ENCODE measurements around the gene RB1.

RB1 gene

DNA sequence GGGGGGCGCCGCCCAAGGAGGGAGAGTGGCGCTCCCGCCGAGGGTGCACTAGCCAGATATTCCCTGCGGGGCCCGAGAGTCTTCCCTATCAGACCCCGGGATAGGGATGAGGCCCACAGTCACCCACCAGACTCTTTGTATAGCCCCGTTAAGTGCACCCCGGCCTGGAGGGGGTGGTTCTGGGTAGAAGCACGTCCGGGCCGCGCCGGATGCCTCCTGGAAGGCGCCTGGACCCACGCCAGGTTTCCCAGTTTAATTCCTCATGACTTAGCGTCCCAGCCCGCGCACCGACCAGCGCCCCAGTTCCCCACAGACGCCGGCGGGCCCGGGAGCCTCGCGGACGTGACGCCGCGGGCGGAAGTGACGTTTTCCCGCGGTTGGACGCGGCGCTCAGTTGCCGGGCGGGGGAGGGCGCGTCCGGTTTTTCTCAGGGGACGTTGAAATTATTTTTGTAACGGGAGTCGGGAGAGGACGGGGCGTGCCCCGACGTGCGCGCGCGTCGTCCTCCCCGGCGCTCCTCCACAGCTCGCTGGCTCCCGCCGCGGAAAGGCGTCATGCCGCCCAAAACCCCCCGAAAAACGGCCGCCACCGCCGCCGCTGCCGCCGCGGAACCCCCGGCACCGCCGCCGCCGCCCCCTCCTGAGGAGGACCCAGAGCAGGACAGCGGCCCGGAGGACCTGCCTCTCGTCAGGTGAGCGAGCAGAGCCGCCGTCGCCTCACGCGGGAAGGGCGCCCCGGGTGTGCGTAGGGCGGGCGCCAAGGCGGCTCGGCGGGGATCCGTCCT is at the start of gene RB1:
Gene RB1 (plus strand): TSS at position 393 of the 784 bp plus-strand sequence. CDS start 162 bp downstream, at position 555.
- peak; percentile 87 to 90 for DNase-seq (ENCODE audit: low read depth in 2 of 2)

DNA sequence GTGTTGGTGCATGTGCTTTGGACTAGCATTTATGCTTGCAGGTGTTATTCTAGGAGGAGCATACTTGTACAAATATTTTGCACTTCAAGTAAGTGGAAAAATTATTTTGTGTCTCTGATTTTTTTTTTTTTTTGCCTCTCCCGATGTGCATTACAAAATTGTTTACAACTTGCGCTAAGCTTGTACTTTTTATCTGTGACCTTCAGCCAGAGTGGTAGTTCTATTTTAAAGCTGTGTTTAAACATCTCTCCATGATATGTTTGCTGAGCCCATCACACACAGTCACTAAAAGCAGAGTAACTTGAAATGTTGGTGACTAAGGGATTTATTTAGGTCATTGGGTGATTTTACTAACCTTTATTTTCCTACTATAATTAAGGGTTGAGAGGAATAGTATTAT is 49.7 kb upstream of the RB1 start:
- no peak for DNase-seq (ENCODE audit: low read depth in 2 of 2)

DNA sequence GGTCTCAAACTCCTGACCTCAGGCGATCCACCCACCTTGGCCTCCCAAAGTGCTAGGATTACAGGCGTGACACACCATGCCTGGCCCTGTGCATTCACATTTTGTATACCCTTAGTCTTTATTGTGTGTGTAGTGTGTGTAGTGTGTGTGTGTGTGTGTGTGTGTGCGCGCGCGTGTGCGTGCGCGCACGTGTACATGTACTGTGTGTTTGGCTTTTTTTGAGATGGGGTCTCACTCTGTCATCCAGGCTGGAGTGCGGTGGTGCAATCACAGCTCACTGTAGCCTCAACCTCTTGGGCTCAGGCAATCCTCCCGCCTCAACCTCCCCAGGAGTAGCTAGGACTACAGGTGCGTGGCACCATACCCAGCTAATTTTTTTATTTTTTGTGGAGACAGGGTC is 48.5 kb upstream of the RB1 start:
- DNase-seq (ENCODE audit: low read depth in 2 of 2), result no peak

DNA sequence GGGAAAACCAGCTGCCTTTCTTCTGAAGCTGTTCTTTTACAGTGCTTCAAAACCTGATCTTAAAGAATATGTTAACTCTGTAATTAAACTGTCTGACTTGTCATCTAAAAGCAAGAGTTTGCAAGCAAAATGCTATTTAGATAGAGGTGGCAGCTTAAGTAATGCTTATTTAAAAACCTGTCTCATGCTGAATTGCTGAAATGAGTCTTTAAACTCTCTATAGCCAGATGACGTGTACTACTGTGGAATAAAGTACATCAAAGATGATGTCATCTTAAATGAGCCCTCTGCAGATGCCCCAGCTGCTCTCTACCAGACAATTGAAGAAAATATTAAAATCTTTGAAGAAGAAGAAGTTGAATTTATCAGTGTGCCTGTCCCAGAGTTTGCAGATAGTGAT is 47.6 kb upstream of the RB1 start:
- no peak for DNase-seq (ENCODE audit: low read depth in 2 of 2)

DNA sequence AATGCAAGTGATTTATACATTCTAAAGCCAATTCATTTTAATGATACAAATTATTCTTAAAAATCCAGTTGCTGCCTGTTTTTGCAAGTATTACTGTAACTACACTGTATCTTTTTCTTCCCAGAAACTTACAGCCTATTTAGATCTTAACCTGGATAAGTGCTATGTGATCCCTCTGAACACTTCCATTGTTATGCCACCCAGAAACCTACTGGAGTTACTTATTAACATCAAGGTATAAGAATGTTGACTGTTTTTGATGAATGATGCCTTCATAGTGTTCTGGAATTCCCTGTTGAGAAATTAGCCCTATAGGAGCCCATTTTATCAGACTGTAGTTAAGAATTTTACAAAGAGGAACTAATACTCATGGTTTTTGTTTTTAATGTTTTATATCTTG is 45.5 kb upstream of the RB1 start:
- DNase-seq (ENCODE audit: low read depth in 2 of 2), result no peak

DNA sequence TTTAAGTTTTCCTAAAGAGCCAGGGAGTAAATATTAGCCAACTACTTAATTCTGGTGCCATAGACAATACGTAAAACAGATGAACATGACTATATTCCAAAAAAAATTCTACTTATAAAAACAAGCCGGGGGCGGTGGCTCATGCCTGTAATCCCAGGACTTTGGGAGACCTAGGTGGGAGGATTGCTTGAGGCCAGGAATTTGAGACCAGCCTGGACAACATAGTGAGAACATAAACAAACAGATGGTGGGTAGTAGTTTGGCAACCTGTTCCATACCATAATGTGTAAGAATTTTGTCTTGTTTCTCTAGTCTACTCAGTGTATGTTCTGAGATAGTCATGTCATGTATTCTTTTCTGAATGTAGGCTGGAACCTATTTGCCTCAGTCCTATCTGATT is 45.1 kb upstream of the RB1 start:
- DNase-seq (ENCODE audit: low read depth in 2 of 2), result no peak

DNA sequence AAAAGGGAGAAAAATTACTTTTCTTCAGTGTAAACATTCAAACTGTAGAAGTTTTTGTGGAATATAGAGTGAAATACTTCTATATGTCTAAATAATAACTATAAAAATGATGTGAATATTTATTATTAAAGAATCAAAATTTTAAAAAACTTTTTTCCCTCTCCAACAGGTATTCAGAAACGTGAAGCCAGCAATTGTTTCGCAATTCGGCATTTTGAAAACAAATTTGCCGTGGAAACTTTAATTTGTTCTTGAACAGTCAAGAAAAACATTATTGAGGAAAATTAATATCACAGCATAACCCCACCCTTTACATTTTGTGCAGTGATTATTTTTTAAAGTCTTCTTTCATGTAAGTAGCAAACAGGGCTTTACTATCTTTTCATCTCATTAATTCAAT is 42.6 kb upstream of the RB1 start:
- no peak for DNase-seq (ENCODE audit: low read depth in 2 of 2)

DNA sequence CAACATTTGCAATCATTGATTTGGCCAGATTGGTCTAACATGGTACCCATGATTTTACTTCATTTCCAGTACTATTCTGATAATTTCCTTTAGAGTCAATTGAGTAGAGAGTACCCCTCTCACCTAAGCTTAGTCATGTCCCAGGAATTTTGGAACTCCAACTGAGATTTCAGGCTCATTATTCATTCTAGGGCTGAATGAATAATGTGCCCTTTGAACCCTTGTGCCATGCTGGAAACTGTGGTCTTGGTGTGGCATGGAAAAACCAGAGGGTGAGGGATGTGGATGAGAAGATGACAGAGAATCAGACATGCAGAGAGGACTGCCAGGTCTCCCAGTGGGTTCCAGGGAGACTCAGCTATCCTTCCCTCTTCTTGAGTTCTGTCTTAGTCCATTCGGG is 40.4 kb upstream of the RB1 start:
- no peak for DNase-seq (ENCODE audit: low read depth in 2 of 2)

DNA sequence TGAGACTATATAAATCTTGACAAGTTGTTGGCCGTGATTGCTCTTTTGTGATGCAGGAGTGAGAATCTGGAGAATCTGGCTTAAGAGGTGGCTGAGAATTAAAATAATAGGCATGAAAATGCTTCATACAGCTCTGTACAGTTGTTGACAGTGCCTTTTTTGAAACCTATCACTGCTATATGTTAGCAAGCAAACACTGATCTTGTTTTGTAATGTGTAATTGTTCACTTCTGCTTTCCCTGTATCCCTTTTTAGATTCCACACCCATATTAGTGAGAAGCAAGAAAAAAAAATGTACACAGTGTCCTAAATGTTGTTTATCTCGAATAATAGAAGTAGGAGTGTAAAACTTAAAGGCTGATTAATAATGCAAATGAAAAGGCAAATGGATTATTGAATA is 39.5 kb upstream of the RB1 start:
- no peak for DNase-seq (ENCODE audit: low read depth in 2 of 2)

DNA sequence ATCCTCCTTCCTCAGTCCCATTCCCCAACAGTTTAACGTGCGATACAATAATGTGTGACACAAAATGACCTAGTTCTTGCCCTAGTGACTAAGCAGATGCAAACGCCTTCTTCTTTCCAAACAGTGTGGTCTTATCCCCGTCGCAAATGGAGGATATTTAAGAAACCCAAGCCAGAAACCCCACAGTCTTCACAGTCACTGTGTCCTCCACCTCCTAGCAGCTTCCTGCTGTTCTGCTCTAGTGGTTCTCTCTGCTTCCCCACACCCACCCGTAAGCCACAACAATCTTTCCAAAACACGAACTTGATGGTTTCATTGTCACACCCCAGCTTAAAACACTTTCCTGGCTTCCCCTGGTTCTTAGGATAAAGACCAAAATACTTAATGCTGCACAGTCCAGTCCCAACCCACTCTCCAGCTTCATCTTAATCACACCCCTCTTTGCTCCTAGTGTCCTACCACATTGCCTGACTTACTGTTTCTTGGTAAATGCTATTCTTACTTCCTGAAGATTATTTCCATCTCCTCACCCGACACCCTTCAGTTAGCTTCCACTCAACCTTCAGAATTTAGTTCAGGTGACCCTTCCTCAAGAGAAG is 38.2 kb upstream of the RB1 start:
- DNase-seq (ENCODE audit: low read depth in 2 of 2), result peak in 1 of 2 donors; percentile 8

DNA sequence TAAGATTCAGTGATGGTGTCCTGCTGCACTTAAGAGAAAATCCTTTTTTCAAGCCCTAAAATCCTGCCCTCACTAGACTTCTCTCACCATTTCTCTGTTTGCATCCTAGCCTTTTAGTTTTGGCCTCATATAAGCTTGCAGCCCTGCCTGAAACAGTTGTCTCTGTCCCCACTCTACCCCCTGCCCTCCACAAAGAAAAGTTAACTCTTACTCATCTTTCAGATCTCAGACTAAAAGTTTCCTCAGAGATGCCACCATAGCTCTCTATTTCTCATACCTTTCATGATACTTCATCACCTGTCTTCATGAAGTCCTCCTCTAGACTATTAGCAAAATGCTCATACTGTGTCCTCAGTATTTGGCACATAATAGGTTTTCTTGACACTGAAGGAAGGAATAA is 37.4 kb upstream of the RB1 start:
- DNase-seq (ENCODE audit: low read depth in 2 of 2), result no peak

DNA sequence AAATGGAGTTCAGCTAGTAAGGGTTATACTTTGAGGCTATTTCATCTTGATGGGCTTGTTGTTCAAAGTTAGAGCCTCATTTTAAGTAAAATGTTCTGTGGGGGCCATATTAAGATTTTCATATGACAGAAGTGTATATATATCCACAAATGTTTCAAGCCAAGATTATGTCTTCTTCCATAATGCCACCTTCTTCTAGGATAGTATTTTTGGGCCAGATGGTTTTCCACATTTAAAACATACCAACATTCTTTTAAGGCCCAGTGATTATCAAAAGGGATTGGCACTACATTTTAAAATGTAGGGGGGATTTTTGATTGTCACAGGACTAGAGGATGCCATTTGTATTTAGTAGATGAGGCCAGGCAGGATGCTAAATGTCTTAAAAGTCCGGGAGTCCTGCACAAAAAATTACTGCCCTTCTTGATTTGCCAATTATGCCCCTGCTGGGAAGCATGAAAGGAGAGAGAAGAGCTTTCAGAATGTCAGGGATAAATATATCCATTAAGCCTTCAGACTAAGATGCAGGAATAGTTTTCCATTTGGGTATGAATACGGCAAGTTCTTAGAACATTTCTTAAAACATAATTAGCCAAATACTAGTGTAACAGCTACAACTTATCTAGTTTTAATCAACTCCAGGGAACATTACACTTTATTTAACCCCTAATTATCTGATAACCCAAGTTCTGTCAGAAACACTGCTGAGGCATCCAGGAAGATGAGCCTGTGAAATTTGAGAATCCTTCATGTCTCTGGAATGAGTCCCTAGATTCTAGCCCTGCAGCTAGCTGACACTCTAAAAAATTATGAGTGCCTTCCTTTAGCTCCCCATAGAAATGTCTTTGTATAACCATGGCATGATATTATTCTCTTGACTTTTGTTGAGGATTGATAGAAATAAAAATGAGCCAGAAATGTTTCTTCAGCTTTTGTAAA is 36.6 kb upstream of the RB1 start:
- no peak for DNase-seq (ENCODE audit: low read depth in 2 of 2)

DNA sequence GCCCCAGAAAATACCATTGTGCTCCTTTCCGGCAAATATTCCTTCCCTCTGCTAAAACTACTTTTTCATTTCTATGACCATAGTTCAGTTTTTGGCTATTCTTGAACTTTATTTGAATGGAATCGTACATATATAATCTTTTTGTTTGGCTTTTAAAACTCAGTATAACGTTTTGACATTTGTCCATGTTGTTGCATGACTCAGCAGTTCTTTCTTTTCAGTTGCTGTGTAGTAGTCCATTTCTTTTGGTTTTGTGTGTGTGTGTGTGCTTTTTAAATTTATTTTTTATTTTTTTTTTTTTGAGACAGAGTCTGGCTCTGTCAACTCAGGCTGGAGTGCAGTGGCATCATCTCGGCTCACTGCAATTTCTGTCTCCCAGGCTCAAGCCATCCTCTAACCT is 35.5 kb upstream of the RB1 start:
- no peak for DNase-seq (ENCODE audit: low read depth in 2 of 2)

DNA sequence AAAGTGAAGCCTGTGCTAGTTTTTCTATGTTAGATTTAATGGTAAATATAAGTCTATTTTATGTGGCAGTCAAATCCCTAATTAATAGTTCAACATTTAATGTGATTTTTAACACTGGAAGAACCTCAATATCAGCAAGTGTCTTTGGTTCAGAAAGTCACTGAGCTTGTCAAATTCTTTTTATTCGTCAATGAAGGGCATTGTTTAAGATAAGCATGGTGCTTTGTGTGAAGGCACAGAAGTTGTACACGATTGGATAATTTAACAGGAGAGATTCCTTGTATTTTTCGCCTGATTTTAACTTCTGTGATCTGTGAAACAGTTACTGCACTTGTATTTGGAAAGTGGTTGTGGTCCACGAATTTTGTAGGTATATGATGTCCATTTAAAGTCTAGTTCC is 30.2 kb upstream of the RB1 start:
- DNase-seq (ENCODE audit: low read depth in 2 of 2), result no peak

DNA sequence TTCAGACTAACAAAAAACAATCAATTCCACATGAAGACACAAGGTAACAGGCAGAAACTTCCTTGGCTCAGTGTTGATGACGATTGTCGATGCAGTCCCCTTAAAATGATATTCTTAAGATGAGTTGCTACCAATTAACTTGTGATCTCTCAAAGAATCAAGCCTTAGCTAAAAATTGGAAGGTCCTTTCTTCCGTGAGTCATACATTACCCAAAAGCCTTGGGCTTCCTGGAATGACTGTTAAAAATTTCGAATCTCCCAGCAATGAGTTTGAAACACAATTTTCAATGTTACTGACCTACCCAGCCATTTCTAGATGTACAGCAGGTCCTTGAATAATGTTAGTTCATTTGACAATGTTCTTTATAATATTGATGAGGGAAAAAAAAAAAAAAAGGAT is 28.0 kb upstream of the RB1 start:
- no peak for DNase-seq (ENCODE audit: low read depth in 2 of 2)

DNA sequence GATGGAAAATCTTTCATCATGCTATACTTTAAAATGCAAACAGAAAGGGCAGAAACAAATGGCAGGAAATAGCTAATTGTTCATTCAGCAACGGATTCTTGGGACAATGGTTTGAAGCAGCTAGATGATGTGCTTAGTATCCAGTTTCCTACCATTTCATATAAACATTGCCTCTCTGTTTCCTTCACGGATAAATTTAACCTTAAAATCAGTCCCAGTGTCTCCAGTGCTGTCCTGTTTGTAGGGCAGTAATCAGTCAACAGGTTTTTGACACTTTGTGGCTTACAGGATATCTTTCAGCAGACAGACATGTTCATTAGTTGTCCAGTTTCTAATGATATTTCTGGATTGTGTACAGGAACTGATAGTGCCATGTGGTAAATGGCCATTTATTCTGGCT is 24.7 kb upstream of the RB1 start:
- no peak for DNase-seq (ENCODE audit: low read depth in 2 of 2)

DNA sequence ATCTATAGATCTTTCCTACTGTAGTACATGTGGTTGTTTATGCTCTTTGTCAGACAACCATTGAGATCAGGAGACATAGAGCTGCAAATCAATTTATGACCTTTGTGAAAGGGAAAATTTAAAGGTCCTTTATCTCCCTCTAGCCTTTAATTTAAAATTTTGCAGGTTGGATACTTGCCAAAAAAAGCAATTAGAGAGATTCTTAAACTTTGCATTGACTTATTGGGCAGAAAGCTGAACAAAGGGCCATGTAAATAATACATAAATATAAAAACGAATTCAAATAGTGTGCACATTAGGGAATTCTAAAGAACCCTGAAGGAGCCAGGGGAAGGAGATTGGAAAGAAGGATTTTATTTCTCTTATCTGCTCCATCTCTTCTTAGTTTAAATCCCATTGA is 22.0 kb upstream of the RB1 start:
- DNase-seq (ENCODE audit: low read depth in 2 of 2), result no peak

DNA sequence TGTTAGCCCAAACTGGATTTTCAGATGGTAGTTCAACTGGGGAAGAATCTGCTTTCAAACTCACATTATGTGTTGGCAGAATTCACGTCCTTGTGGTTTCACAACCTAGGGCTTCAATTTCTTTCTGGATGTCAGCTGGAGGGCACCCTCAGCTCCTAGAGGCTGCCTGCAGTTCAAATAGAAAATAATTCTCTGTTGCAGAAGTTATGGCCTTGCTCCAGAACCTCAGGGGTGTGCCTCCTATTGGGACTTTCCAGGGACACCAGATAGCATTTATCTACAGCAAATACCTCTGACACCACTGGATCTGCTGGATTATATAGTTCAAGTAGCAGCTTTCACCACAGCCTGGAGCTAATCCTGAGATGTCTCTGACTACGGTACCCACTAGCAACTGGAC is 11.8 kb upstream of the RB1 start:
- no peak for DNase-seq (ENCODE audit: low read depth in 2 of 2)

DNA sequence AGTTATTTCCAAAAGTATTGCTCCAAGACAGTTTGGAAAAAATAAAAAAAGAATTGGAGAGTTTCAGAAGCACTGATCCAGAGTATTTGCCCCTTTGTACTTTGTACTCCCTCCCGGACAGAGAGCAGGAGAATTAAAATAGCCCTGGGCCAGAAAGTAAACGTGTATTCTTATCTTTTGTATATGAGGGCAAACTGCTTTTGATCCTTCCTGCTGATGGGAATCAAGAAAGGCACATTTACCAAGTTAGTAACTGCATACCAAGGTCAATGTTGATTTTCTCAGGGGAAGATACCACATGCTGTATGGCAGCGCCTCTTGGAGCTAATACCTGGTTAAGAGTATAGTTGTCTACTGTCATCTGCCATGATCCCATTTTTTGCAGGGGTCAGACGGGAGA is 10.9 kb upstream of the RB1 start:
- no peak for DNase-seq (ENCODE audit: low read depth in 2 of 2)

DNA sequence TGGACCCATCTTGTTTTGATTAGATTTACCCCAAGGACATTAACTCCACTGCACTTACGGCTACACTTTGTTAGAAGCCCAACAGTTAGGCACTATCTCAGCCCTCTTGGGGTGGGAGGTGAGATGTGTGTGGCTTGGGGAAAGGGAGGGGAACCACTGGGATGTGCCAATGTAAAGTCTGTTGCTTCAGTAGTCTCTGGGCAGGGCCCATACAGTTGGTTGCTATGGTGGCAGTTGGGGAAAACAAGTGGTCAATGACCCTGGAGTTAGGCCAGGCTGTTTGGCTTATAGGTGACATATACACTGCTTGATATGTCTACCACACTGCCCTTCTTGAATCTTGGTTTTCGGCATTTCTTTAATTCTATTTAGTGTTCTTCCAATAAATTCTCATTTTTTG is 8.9 kb upstream of the RB1 start:
- DNase-seq (ENCODE audit: low read depth in 2 of 2), result no peak

DNA sequence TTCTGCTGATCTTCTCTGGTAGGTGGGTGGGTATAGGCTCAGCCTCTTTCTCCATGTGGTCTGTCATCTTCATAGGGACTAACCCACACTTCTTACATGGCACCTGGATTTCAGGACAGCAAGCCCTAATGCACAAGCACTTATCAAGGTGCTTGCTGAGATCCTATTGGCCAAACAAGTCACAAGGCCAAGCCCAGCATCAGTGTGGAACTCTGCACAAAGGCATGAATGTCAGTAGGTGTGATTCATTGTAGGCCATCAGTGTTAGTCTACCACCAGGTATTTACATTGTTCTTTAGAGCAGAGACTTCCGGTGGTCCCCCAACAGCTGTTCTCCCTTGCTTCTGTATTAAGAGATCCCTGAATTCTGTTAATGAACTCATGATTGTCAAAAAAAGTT is 8.3 kb upstream of the RB1 start:
- DNase-seq (ENCODE audit: low read depth in 2 of 2), result no peak

DNA sequence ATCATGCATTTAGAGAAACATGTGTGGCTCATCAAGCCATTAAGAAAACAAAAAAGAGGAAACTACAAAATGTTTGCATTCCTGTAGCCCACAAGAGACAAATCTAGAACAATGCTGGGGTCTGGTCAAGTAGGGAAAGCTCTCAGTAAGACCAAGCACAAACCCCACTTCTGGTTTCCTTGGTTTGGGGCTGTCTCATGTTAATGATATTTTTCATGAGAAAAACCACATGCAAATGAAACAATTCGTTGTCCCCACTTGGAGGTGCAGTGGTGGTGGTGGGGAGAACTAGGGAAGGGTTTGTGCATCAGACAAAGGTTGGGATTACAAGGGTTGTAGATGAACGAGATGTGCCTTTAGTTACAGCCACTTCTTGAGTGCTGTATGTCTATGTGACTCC is 7.0 kb upstream of the RB1 start:
- no peak for DNase-seq (ENCODE audit: low read depth in 2 of 2)
